HepG2 (cell line): ENCODE measurements around the gene VAMP3. TPM values are rescaled to one million over a fixed set of nuclear protein-coding genes. Genes with fewer than 3 reads are reported as not detected.

Experiments used
- ERF ChIP-seq: IDR thresholded peaks from 2 replicates; pipeline ENCODE4 v1.6.1; 2018; ENCODE audit warnings: missing biosample characterization, missing genetic modification reagents
- HBP1 ChIP-seq: IDR thresholded peaks from 2 replicates; pipeline ENCODE4 v1.6.1; 2016; ENCODE audit warnings: low read depth, control low read depth
- HNRNPK ChIP-seq: fragments of 200-400 bp; formaldehyde crosslinking; IDR thresholded peaks from 2 replicates; pipeline ENCODE4 v1.6.1; 2018; ENCODE audit warnings: low read length, low read depth, moderate library complexity, mild to moderate bottlenecking; ENCODE audit not compliant: poor library complexity, severe bottlenecking
- IRF2 ChIP-seq: IDR thresholded peaks from 2 replicates; pipeline ENCODE4 v1.6.1; 2018; ENCODE audit warnings: missing genetic modification reagents, missing compliant biosample characterization
- KAT8 ChIP-seq: IDR thresholded peaks from 2 replicates; pipeline ENCODE4 v1.6.1; 2016; ENCODE audit warnings: missing genetic modification reagents, missing compliant biosample characterization
- PLRG1 ChIP-seq: fragments of 450-650 bp; conservative IDR thresholded peaks from 2 replicates; pipeline ENCODE4 v1.6.1; 2016
- SAP130 ChIP-seq: IDR thresholded peaks from 2 replicates; pipeline ENCODE4 v1.6.1; 2016; ENCODE audit warnings: low read depth
- SKI ChIP-seq: fragments of 450-650 bp; IDR thresholded peaks from one replicate; pipeline ENCODE4 v1.6.1; 2018; ENCODE audit warnings: mild to moderate bottlenecking; ENCODE audit not compliant: partially characterized antibody
- SP4 ChIP-seq: sonication (generic); formaldehyde crosslinking; IDR thresholded peaks from 2 replicates; pipeline ENCODE4 v1.8.1; 2023; ENCODE audit warnings: mild to moderate bottlenecking, missing genetic modification reagents
- YY1 ChIP-seq: IDR thresholded peaks from 2 replicates; pipeline ENCODE4 v1.6.1; 2011; ENCODE audit warnings: low read length, low read depth, moderate library complexity, mild to moderate bottlenecking; ENCODE audit not compliant: insufficient read depth, insufficient replicate concordance
- ZBTB33 ChIP-seq: sonication (generic); formaldehyde crosslinking; IDR thresholded peaks from 2 replicates; pipeline ENCODE4 v1.4.0; 2020; ENCODE audit warnings: missing genetic modification reagents
- ZFX ChIP-seq: sonication (generic); formaldehyde crosslinking; IDR thresholded peaks from 2 replicates; pipeline ENCODE4 v1.4.0; 2020; ENCODE audit warnings: mild to moderate bottlenecking, low read depth, missing genetic modification reagents, moderate library complexity
- ZNF383 ChIP-seq: sonication (generic); formaldehyde crosslinking; IDR thresholded peaks from 2 replicates; pipeline ENCODE4 v1.4.0; 2020; ENCODE audit warnings: missing genetic modification reagents, mild to moderate bottlenecking, borderline replicate concordance
- ZNF441 ChIP-seq: sonication (generic); formaldehyde crosslinking; IDR thresholded peaks from 2 replicates; pipeline ENCODE4 v1.7.0; 2021; ENCODE audit warnings: missing genetic modification reagents, borderline replicate concordance
- ZNF788 ChIP-seq: sonication (generic); formaldehyde crosslinking; IDR thresholded peaks from 2 replicates; pipeline ENCODE4 v1.5.0; 2020; ENCODE audit warnings: mild to moderate bottlenecking, missing genetic modification reagents, borderline replicate concordance
- polyA plus RNA-seq, 8 experiments: library from polyadenylated mRNA; depleted of rRNA in 3 of 8; stranded (reverse) in 7 of 8; unstranded in 1 of 8; fragments of >200 nt; fragmentation: Illumina TruSeq in 4 of 8; extraction: Trizol in 4 of 8; gene quantifications; 2 replicates each; pipeline versions ENCODE4 v1.2.1 to v1.2.3, GENCODE V29; 2011 to 2016; ENCODE audit warnings: low read depth in 4 of 8, missing spikeins in 1 of 8, mixed read lengths in 1 of 8; ENCODE audit not compliant: insufficient read depth in 1 of 8
- total RNA-seq, 5 experiments: library from RNA; depleted of rRNA; stranded (reverse); fragments of >200 nt; fragmentation: Illumina TruSeq; extraction: Trizol; gene quantifications; 2 replicates each; pipeline ENCODE4 v1.2.3, GENCODE V29; 2016; ENCODE audit warnings: low read depth in 1 of 5
- TF ChIP-seq, protein P1 (sequence below): sonication (generic); formaldehyde crosslinking; IDR thresholded peaks from 2 replicates; pipeline ENCODE4 v1.5.0; 2020; ENCODE audit warnings: mild to moderate bottlenecking, missing genetic modification reagents
- TF ChIP-seq, protein P2 (sequence below): IDR thresholded peaks from 2 replicates; pipeline ENCODE4 v1.6.1; 2012; ENCODE audit warnings: inconsistent platforms
- TF ChIP-seq, protein P3 (sequence below): sonication (generic); formaldehyde crosslinking; IDR thresholded peaks from 2 replicates; pipeline ENCODE4 v1.5.1; 2020; ENCODE audit warnings: mild to moderate bottlenecking, missing genetic modification reagents, moderate library complexity
- TF ChIP-seq, protein P4 (sequence below): sonication (generic); formaldehyde crosslinking; IDR thresholded peaks from 2 replicates; pipeline ENCODE4 v1.9.0; 2021; ENCODE audit warnings: missing genetic modification reagents, borderline replicate concordance

Gene VAMP3
- total and polyA plus RNA-seq, 2 of the 13 experiments (the other 11 are each of a cell fraction or from before 2014, with no cell fraction given) = 75.3 to 88.7 TPM

- peak; percentile 25; the same call in 1 of the 2 replicates for TF ChIP-seq ZBTB33 (CRISPR knock-in tag)
- no peak for TF ChIP-seq ZNF788
- TF ChIP-seq ZNF441 = no peak
- TF ChIP-seq ZNF383 (CRISPR knock-in tag) = no peak
- no peak for TF ChIP-seq IRF2 (CRISPR knock-in tag)
- TF ChIP-seq SKI = no peak
- TF ChIP-seq, protein P1, sequence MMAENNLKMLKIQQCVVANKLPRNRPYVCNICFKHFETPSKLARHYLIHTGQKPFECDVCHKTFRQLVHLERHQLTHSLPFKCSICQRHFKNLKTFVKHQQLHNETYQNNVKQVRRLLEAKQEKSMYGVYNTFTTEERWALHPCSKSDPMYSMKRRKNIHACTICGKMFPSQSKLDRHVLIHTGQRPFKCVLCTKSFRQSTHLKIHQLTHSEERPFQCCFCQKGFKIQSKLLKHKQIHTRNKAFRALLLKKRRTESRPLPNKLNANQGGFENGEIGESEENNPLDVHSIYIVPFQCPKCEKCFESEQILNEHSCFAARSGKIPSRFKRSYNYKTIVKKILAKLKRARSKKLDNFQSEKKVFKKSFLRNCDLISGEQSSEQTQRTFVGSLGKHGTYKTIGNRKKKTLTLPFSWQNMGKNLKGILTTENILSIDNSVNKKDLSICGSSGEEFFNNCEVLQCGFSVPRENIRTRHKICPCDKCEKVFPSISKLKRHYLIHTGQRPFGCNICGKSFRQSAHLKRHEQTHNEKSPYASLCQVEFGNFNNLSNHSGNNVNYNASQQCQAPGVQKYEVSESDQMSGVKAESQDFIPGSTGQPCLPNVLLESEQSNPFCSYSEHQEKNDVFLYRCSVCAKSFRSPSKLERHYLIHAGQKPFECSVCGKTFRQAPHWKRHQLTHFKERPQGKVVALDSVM = no peak
- TF ChIP-seq SAP130 (CRISPR knock-in tag) = peak; percentile 68
- TF ChIP-seq, protein P2, sequence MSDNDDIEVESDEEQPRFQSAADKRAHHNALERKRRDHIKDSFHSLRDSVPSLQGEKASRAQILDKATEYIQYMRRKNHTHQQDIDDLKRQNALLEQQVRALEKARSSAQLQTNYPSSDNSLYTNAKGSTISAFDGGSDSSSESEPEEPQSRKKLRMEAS = peak; percentile 71
- TF ChIP-seq SP4 (CRISPR knock-in tag) = peak; percentile 89
- no peak for TF ChIP-seq PLRG1
- TF ChIP-seq ZFX = peak; percentile 43
- no peak for TF ChIP-seq KAT8 (CRISPR knock-in tag)
- TF ChIP-seq, protein P3, sequence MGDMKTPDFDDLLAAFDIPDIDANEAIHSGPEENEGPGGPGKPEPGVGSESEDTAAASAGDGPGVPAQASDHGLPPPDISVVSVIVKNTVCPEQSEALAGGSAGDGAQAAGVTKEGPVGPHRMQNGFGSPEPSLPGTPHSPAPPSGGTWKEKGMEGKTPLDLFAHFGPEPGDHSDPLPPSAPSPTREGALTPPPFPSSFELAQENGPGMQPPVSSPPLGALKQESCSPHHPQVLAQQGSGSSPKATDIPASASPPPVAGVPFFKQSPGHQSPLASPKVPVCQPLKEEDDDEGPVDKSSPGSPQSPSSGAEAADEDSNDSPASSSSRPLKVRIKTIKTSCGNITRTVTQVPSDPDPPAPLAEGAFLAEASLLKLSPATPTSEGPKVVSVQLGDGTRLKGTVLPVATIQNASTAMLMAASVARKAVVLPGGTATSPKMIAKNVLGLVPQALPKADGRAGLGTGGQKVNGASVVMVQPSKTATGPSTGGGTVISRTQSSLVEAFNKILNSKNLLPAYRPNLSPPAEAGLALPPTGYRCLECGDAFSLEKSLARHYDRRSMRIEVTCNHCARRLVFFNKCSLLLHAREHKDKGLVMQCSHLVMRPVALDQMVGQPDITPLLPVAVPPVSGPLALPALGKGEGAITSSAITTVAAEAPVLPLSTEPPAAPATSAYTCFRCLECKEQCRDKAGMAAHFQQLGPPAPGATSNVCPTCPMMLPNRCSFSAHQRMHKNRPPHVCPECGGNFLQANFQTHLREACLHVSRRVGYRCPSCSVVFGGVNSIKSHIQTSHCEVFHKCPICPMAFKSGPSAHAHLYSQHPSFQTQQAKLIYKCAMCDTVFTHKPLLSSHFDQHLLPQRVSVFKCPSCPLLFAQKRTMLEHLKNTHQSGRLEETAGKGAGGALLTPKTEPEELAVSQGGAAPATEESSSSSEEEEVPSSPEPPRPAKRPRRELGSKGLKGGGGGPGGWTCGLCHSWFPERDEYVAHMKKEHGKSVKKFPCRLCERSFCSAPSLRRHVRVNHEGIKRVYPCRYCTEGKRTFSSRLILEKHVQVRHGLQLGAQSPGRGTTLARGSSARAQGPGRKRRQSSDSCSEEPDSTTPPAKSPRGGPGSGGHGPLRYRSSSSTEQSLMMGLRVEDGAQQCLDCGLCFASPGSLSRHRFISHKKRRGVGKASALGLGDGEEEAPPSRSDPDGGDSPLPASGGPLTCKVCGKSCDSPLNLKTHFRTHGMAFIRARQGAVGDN (CRISPR knock-in tag) = peak; percentile 59
- peak; percentile 10; the same call in 1 of the 2 replicates for TF ChIP-seq ERF (CRISPR knock-in tag)
- TF ChIP-seq, protein P4, sequence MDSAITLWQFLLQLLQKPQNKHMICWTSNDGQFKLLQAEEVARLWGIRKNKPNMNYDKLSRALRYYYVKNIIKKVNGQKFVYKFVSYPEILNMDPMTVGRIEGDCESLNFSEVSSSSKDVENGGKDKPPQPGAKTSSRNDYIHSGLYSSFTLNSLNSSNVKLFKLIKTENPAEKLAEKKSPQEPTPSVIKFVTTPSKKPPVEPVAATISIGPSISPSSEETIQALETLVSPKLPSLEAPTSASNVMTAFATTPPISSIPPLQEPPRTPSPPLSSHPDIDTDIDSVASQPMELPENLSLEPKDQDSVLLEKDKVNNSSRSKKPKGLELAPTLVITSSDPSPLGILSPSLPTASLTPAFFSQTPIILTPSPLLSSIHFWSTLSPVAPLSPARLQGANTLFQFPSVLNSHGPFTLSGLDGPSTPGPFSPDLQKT (CRISPR knock-in tag) = no peak
- TF ChIP-seq HBP1 = no peak
- TF ChIP-seq HNRNPK = peak; percentile 81
- TF ChIP-seq YY1 = peak; percentile 25
These were observed 12.9 kb downstream of the VAMP3 start, which contains the start of gene PER3 (continued) for GRCh38 chr1:7783826-7784491.
